OCI-LY1 (cell line): ENCODE results near the gene LRRC25.

Experiments used
- H2AFZ ChIP-seq: fragments of 200-600 bp; sonication (generic), shearing (Covaris generic); 2 replicates; pipeline ENCODE4 v1.6.0; 2014; ENCODE audit warnings: antibody characterized with exemption, mild to moderate bottlenecking, low read length
- H3F3A ChIP-seq: fragments of 200-600 bp; sonication (generic), shearing (Covaris generic); 2 replicates; pipeline ENCODE4 v1.6.0; 2014; ENCODE audit warnings: mild to moderate bottlenecking, antibody characterized with exemption, low read length, moderate library complexity; ENCODE audit not compliant: insufficient read depth
- H3K27ac ChIP-seq: fragments of 200-600 bp; sonication (generic); 2 replicates; pipeline ENCODE4 v1.5.1; 2014; ENCODE audit warnings: low read length, mixed run types, mild to moderate bottlenecking, low read depth; ENCODE audit not compliant: poor library complexity, severe bottlenecking
- H3K27me3 ChIP-seq: fragments of 200-600 bp; sonication (generic); 2 replicates; pipeline ENCODE4 v1.6.0; 2014; ENCODE audit warnings: antibody characterized with exemption, mild to moderate bottlenecking, low read length, moderate library complexity; ENCODE audit not compliant: insufficient read depth
- H3K36me3 ChIP-seq: fragments of 200-600 bp; sonication (generic); 2 replicates; pipeline ENCODE4 v1.6.1; 2014; ENCODE audit warnings: mild to moderate bottlenecking, antibody characterized with exemption, low read length, moderate library complexity, mixed read lengths; ENCODE audit not compliant: insufficient read depth
- H3K4me1 ChIP-seq: fragments of 200-600 bp; sonication (generic); 2 replicates; pipeline ENCODE4 v1.5.1; 2014; ENCODE audit warnings: mild to moderate bottlenecking, low read length, moderate library complexity; ENCODE audit not compliant: insufficient read depth, severe bottlenecking
- H3K4me2 ChIP-seq: fragments of 200-600 bp; sonication (generic), shearing (Covaris generic); 2 replicates; pipeline ENCODE4 v1.6.1; 2014; ENCODE audit warnings: low read length
- H3K4me3 ChIP-seq: fragments of 200-600 bp; sonication (generic); 2 replicates; pipeline ENCODE4 v1.5.1; 2014; ENCODE audit warnings: low read length, low read depth, mild to moderate bottlenecking, mixed read lengths; ENCODE audit not compliant: poor library complexity, severe bottlenecking
- H3K79me2 ChIP-seq: fragments of 200-600 bp; shearing (Covaris generic); 2 replicates; pipeline ENCODE4 v1.6.1; 2016; ENCODE audit warnings: mixed run types, low read length, mixed read lengths; ENCODE audit not compliant: insufficient read depth
- H3K9ac ChIP-seq: fragments of 200-600 bp; sonication (generic), shearing (Covaris generic); 2 replicates; pipeline ENCODE4 v1.6.1; 2014; ENCODE audit warnings: mild to moderate bottlenecking, low read length, mixed read lengths
- H3K9me2 ChIP-seq: fragments of 200-600 bp; sonication (generic), shearing (Covaris generic); 2 replicates; pipeline ENCODE4 v1.6.1; 2014; ENCODE audit warnings: low read depth, mild to moderate bottlenecking, low read length, mixed read lengths
- H3K9me3 ChIP-seq: fragments of 200-600 bp; shearing (Covaris generic); 2 replicates; pipeline ENCODE4 v1.6.1; 2014; ENCODE audit warnings: low read length, mixed read lengths
- H4K20me1 ChIP-seq: fragments of 200-600 bp; sonication (generic), shearing (Covaris generic); 2 replicates; pipeline ENCODE4 v1.6.0; 2016; ENCODE audit warnings: mild to moderate bottlenecking, low read length; ENCODE audit not compliant: insufficient read depth
- EZH2 ChIP-seq: fragments of 200-600 bp; sonication (generic), shearing (Covaris generic); IDR thresholded peaks from 2 replicates; pipeline ENCODE4 v1.8.0; 2017; ENCODE audit warnings: borderline replicate concordance, mixed run types, mild to moderate bottlenecking, antibody characterized with exemption, low read length, moderate library complexity, mixed read lengths
- TF ChIP-seq, protein P1 (sequence below): fragments of 200-600 bp; sonication (generic), shearing (Covaris generic); IDR thresholded peaks from 2 replicates; pipeline ENCODE4 v1.5.1; 2017; ENCODE audit warnings: mild to moderate bottlenecking, antibody characterized with exemption, low read length, moderate library complexity, mixed read lengths

Gene LRRC25

GRCh38 chr19:18414504-18415177 is 17.2 kb upstream of the LRRC25 start:
- Histone ChIP-seq H3K9ac (no peak overlapping the region), H2AFZ (no peak overlapping the region), H3K4me2 (no peak overlapping the region), H4K20me1 (no peaks in the 10 kb centered on the region), H3K27ac (no peak overlapping the region), H3K9me2 (no peaks in the 10 kb centered on the region), H3K79me2 (no peaks in the 10 kb centered on the region), H3K36me3 (no peaks in the 10 kb centered on the region), H3K4me1 (peaks cover 21% of the 10 kb centered on the region), H3K9me3 (no peaks in the 10 kb centered on the region), H3K27me3 (no peaks in the 10 kb centered on the region; the same call in 1 of the 2 replicates), H3F3A (no peaks in the 10 kb centered on the region), H3K4me3 (no peak overlapping the region)
- TF ChIP-seq, protein P1, sequence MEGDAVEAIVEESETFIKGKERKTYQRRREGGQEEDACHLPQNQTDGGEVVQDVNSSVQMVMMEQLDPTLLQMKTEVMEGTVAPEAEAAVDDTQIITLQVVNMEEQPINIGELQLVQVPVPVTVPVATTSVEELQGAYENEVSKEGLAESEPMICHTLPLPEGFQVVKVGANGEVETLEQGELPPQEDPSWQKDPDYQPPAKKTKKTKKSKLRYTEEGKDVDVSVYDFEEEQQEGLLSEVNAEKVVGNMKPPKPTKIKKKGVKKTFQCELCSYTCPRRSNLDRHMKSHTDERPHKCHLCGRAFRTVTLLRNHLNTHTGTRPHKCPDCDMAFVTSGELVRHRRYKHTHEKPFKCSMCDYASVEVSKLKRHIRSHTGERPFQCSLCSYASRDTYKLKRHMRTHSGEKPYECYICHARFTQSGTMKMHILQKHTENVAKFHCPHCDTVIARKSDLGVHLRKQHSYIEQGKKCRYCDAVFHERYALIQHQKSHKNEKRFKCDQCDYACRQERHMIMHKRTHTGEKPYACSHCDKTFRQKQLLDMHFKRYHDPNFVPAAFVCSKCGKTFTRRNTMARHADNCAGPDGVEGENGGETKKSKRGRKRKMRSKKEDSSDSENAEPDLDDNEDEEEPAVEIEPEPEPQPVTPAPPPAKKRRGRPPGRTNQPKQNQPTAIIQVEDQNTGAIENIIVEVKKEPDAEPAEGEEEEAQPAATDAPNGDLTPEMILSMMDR = no peak
- TF ChIP-seq EZH2 = no peak

DNA sequence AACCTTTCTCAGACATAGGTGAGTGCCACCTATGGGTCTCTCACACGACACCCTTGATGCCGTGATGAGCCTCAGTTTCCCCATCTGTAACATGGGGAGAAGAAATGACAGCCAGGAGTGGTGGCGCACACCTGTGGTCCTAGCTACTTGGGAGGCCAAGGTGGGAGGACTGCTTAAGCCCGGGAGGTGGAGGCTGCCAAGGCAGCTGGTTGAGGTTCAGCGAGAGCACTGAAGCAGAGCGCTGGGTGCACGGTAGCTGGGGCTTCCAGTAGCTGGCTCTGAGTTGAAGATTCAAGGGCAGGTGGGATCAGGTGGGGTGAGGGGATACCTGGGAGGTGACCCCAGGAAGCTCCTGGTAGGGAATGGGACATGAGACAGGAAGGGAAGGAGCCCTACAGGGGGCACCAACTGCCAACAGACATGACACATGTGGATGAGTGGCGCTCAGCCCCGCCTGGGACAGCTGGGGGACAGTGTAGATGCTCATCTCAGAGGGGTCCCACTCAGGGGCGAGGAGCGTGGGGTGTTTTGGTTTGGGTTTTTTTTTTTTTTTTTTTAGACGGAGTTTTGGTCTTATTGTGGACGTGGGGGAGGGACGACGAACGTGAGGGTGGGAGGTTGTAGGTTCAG is 15.3 kb upstream of the LRRC25 start:
- H3K36me3 ChIP-seq = no peaks in the 10 kb centered on the region
- H3K4me1 ChIP-seq = peaks cover 14% of the 10 kb centered on the region
- H3F3A ChIP-seq = no peaks in the 10 kb centered on the region
- H3K9me2 ChIP-seq = no peaks in the 10 kb centered on the region
- H3K27ac ChIP-seq = no peak overlapping the region
- no peak overlapping the region for H3K4me3 ChIP-seq
- H2AFZ ChIP-seq = no peak overlapping the region
- H3K79me2 ChIP-seq = no peaks in the 10 kb centered on the region
- H3K4me2 ChIP-seq = no peak overlapping the region
- H3K9ac ChIP-seq = no peak overlapping the region
- TF ChIP-seq, protein P1 = no peak
- no peak for TF ChIP-seq EZH2
- H3K27me3 ChIP-seq = no peaks in the 10 kb centered on the region; the same call in 1 of the 2 replicates
- no peaks in the 10 kb centered on the region for H3K9me3 ChIP-seq
- no peaks in the 10 kb centered on the region for H4K20me1 ChIP-seq

- H3K9ac ChIP-seq = no peak overlapping the region
- H3K4me1 ChIP-seq = peaks cover 2% of the 10 kb centered on the region
- H2AFZ ChIP-seq = no peak overlapping the region
Measured at GRCh38 chr19:18408053-18408476, 10.6 kb upstream of the LRRC25 start.

More at GRCh38 chr19:18408053-18408476, 10.6 kb upstream of the LRRC25 start:
- Histone ChIP-seq H3K9me3 (no peaks in the 10 kb centered on the region), H4K20me1 (no peaks in the 10 kb centered on the region), H3K9me2 (no peaks in the 10 kb centered on the region), H3K4me3 (no peak overlapping the region), H3K4me2 (no peak overlapping the region), H3K36me3 (no peaks in the 10 kb centered on the region), H3F3A (no peaks in the 10 kb centered on the region), H3K27me3 (no peaks in the 10 kb centered on the region; the same call in 1 of the 2 replicates), H3K27ac (peak overlapping the region; percentile 0), H3K79me2 (no peaks in the 10 kb centered on the region)
- no peak for TF ChIP-seq EZH2
- TF ChIP-seq, protein P1 = peak; percentile 58
